Peyer's patch (tissue), 4 donors: ENCODE measurements around the gene APOBEC2. TPM values are rescaled to one million over a fixed set of nuclear protein-coding genes. Genes with fewer than 3 reads are reported as not detected.

Experiments used
- DNase-seq, 3 donors: peaks; one replicate each; pipeline ENCODE4 v3.0.0-alpha.2; 2017 to 2019
- H3K27ac ChIP-seq, 4 donors: fragments of 200-600 bp; sonication (generic); one replicate each; pipeline ENCODE4 v1.5.1; 2016 to 2019
- H3K27me3 ChIP-seq, 2 donors: fragments of 200-600 bp; sonication (generic); one replicate each; pipeline ENCODE4 v1.5.1; 2019
- H3K36me3 ChIP-seq, 3 donors: fragments of 200-600 bp; sonication (generic); one replicate each; pipeline ENCODE4 v1.5.1; 2016 to 2019
- H3K4me1 ChIP-seq, 4 donors: fragments of 200-600 bp; sonication (generic); one replicate each; pipeline ENCODE4 v1.5.1; 2016 to 2019
- H3K4me3 ChIP-seq, 4 donors: fragments of 200-600 bp; sonication (generic); 1 replicate in 3 of 4; 2 replicates in 1 of 4; pipeline ENCODE4 v1.5.1; 2016 to 2019; ENCODE audit warnings: mild to moderate bottlenecking in 1 of 4
- H3K9me3 ChIP-seq, 4 donors: fragments of 200-600 bp; sonication (generic); one replicate each; pipeline ENCODE4 v1.5.1; 2016 to 2019; ENCODE audit warnings: mild to moderate bottlenecking in 1 of 4
- POLR2A ChIP-seq, 2 donors: fragments of 450-650 bp; IDR thresholded peaks; one replicate each; pipeline ENCODE4 v1.5.1; 2017; ENCODE audit warnings: antibody characterized with exemption in 2 of 2, mild to moderate bottlenecking in 2 of 2, moderate library complexity in 2 of 2
- total RNA-seq, 4 donors: library from RNA; depleted of rRNA; stranded (reverse); fragments of >200 nt; gene quantifications; one replicate each; pipeline ENCODE4 v1.1.0, GENCODE V29; 2016
- TF ChIP-seq, protein P1 (sequence below), 6 experiments: fragments of 450-650 bp in 4 of 6; fragments of 200-600 bp in 2 of 6; sonication (generic) in 1 of 6; IDR thresholded peaks; one replicate each; pipeline ENCODE4 v1.5.1; 2017 to 2019; ENCODE audit warnings: antibody characterized with exemption in 6 of 6, mild to moderate bottlenecking in 3 of 6, moderate library complexity in 1 of 6

The APOBEC2 gene
- total RNA-seq, 4 donors from 2014 or later: 1.1 TPM; not detected in 3

- H3K36me3 ChIP-seq: peaks cover 0 to 4% (median 0%) of the 10 kb centered on the region in 3 donors
- no peak for TF ChIP-seq POLR2A (IDR thresholded peaks at IDR 0.05)
- TF ChIP-seq, protein P1, sequence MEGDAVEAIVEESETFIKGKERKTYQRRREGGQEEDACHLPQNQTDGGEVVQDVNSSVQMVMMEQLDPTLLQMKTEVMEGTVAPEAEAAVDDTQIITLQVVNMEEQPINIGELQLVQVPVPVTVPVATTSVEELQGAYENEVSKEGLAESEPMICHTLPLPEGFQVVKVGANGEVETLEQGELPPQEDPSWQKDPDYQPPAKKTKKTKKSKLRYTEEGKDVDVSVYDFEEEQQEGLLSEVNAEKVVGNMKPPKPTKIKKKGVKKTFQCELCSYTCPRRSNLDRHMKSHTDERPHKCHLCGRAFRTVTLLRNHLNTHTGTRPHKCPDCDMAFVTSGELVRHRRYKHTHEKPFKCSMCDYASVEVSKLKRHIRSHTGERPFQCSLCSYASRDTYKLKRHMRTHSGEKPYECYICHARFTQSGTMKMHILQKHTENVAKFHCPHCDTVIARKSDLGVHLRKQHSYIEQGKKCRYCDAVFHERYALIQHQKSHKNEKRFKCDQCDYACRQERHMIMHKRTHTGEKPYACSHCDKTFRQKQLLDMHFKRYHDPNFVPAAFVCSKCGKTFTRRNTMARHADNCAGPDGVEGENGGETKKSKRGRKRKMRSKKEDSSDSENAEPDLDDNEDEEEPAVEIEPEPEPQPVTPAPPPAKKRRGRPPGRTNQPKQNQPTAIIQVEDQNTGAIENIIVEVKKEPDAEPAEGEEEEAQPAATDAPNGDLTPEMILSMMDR (IDR thresholded peaks at IDR 0.05): no peak
- H3K4me1 ChIP-seq: peaks cover 0 to 47% (median 6%) of the 10 kb centered on the region in 4 donors
- no peaks in the 10 kb centered on the region for H3K27me3 ChIP-seq
- H3K4me3 ChIP-seq: peak overlapping the region; percentile 73 to 97 (median 91)
- DNase-seq: no peak
- no peaks in the 10 kb centered on the region for H3K9me3 ChIP-seq
- peak overlapping the region; percentile 96 to 100 (median 99) for H3K27ac ChIP-seq
These were observed 21.1 kb downstream of the APOBEC2 start for GRCh38 chr6:41073968-41074691.

- TF ChIP-seq POLR2A (IDR thresholded peaks at IDR 0.05): no peak
- TF ChIP-seq, protein P1 (IDR thresholded peaks at IDR 0.05): no peak
- Histone ChIP-seq H3K9me3 (no peaks in the 10 kb centered on the region), H3K27ac (peak overlapping the region in 3 of 4 donors; percentile 96 to 100 (median 99)), H3K36me3 (peaks cover 0 to 11% (median 0%) of the 10 kb centered on the region in 3 donors), H3K4me3 (peak overlapping the region in 3 of 4 donors; percentile 73 to 97 (median 91)), H3K4me1 (peaks cover 0 to 47% (median 6%) of the 10 kb centered on the region in 4 donors), H3K27me3 (no peaks in the 10 kb centered on the region)
- DNase-seq: no peak
These were observed 21.9 kb downstream of the APOBEC2 start for GRCh38 chr6:41074692-41075436.

DNA sequence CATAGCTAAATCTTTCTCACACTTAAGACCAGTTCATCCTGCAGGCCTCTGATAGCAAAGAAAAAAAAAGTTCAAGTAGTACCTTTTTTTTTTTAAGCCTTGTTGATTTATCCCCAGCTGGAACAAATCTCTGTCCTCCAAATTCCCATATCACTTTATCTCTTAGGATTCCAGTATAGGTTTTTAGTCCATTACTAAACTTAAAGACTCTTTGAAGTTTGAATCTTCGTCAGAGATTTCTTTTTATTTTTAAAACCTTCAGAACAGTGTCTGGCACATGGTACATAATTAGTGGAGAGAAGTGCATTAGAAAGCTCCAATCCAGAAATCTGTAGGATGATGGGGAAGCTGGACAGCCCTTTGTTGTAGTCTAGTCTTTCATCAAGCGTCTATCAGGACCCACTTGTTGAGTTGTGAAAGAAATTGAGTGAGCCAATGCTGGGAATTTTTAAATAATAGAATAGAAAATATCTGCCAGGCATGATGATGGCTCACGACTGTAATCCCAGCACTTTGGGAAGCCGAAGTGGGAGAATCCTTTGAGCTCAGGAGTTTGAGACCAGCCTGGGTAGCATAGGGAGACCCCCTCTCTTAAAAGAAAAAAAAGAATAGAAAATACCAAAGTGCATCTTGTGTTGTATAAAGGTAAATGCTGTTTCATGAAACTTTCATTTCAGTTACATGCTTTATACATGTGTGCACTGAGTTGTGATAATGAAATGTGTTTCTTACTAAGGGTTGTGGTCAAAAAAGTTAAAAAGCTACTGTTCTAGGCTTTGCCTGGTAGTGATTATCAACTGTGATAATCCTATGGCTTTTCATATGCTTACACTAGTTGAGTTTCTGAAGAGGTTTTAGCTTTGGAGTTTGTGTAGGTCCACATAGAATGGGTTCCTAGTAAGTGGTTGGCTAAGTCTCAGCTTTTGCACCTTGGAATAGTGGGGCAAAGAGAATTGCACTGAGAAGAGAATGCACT, 22.9 kb downstream of the APOBEC2 start:
- no peak for TF ChIP-seq POLR2A (IDR thresholded peaks at IDR 0.05)
- TF ChIP-seq, protein P1 (IDR thresholded peaks at IDR 0.05): no peak
- DNase-seq: no peak
- H3K27ac ChIP-seq: peak overlapping the region in 1 of 4 donors; percentile 99
- peaks cover 0 to 20% (median 0%) of the 10 kb centered on the region in 3 donors for H3K36me3 ChIP-seq
- H3K27me3 ChIP-seq: no peaks in the 10 kb centered on the region
- peaks cover 0 to 42% (median 6%) of the 10 kb centered on the region in 4 donors for H3K4me1 ChIP-seq
- no peaks in the 10 kb centered on the region for H3K9me3 ChIP-seq
- no peak overlapping the region for H3K4me3 ChIP-seq

- no peaks in the 10 kb centered on the region for H3K9me3 ChIP-seq
- no peaks in the 10 kb centered on the region for H3K27me3 ChIP-seq
- no peak for DNase-seq
- H3K36me3 ChIP-seq: peaks cover 0 to 27% (median 0%) of the 10 kb centered on the region in 3 donors
- no peak overlapping the region for H3K27ac ChIP-seq
- H3K4me1 ChIP-seq: peaks cover 0 to 39% (median 6%) of the 10 kb centered on the region in 4 donors
- no peak overlapping the region for H3K4me3 ChIP-seq
- no peak for TF ChIP-seq POLR2A (IDR thresholded peaks at IDR 0.05)
- TF ChIP-seq, protein P1 (IDR thresholded peaks at IDR 0.05): no peak
These were observed 24.5 kb downstream of the APOBEC2 start for GRCh38 chr6:41077536-41077935.

DNA sequence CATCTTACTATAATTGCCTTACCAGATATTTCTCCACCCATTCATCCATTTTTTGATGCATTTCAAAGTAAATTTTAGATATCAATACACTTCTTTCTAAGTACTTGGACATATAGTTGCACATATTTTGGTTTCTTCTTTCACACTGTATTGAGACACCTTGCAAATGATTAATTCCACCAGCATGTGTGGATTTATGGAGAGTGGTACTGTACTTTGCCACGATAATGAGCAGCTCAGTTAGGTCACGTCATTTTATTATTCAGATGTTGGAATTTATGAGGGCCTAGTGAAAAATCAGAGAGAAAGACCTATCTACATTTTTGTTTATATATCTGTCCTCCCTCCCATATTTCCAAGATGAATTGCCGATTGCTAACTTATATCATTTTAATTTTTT, 25.1 kb downstream of the APOBEC2 start:
- peaks cover 0 to 39% (median 6%) of the 10 kb centered on the region in 4 donors for H3K4me1 ChIP-seq
- H3K36me3 ChIP-seq: peaks cover 0 to 27% (median 0%) of the 10 kb centered on the region in 3 donors
- H3K27me3 ChIP-seq: no peaks in the 10 kb centered on the region
- no peaks in the 10 kb centered on the region for H3K9me3 ChIP-seq
- no peak overlapping the region for H3K27ac ChIP-seq
- no peak overlapping the region for H3K4me3 ChIP-seq
- DNase-seq: no peak
- TF ChIP-seq, protein P1 (IDR thresholded peaks at IDR 0.05): no peak
- no peak for TF ChIP-seq POLR2A (IDR thresholded peaks at IDR 0.05)
